Neural crest cell (in vitro differentiated cells): Measurements from ENCODE around the gene PI16. TPM values are rescaled to one million over a fixed set of nuclear protein-coding genes. Genes with fewer than 3 reads are reported as not detected.

Experiments
- DNase-seq: peaks from one replicate; pipeline ENCODE4 v3.0.0; 2021; ENCODE audit warnings: low read depth, mixed read lengths, low spot score
- H3K27ac Mint-ChIP-seq: one replicate; pipeline ENCODE4 v1.8.0; 2021; ENCODE audit warnings: mild to moderate bottlenecking, mixed read lengths; ENCODE audit not compliant: unreplicated experiment
- H3K27me3 Mint-ChIP-seq: 2 replicates; pipeline ENCODE4 v1.8.0; 2021; ENCODE audit warnings: low read depth, mild to moderate bottlenecking, mixed read lengths
- H3K36me3 Mint-ChIP-seq: 2 replicates; pipeline ENCODE4 v1.8.0; 2021; ENCODE audit warnings: low read depth, mild to moderate bottlenecking, mixed read lengths
- H3K4me1 Mint-ChIP-seq: 2 replicates; pipeline ENCODE4 v1.8.0; 2021; ENCODE audit warnings: mixed read lengths
- H3K4me3 Mint-ChIP-seq: one replicate; pipeline ENCODE4 v1.8.0; 2021; ENCODE audit warnings: mild to moderate bottlenecking, mixed read lengths
- H3K9me3 Mint-ChIP-seq: 2 replicates; pipeline ENCODE4 v1.8.0; 2021; ENCODE audit warnings: mixed read lengths
- total RNA-seq: library from RNA; stranded (reverse); gene quantifications from 2 replicates; pipeline ENCODE4 v1.2.1, GENCODE V29; 2021
- TF ChIP-seq, protein P1 (sequence below): fragments of 200-600 bp; sonication (generic); conservative IDR thresholded peaks from 2 replicates; pipeline ENCODE4 v1.5.0; 2021; ENCODE audit warnings: antibody characterized with exemption, mild to moderate bottlenecking

The PI16 gene
- total RNA-seq, 1 donor from 2014 or later, result not detected

DNA sequence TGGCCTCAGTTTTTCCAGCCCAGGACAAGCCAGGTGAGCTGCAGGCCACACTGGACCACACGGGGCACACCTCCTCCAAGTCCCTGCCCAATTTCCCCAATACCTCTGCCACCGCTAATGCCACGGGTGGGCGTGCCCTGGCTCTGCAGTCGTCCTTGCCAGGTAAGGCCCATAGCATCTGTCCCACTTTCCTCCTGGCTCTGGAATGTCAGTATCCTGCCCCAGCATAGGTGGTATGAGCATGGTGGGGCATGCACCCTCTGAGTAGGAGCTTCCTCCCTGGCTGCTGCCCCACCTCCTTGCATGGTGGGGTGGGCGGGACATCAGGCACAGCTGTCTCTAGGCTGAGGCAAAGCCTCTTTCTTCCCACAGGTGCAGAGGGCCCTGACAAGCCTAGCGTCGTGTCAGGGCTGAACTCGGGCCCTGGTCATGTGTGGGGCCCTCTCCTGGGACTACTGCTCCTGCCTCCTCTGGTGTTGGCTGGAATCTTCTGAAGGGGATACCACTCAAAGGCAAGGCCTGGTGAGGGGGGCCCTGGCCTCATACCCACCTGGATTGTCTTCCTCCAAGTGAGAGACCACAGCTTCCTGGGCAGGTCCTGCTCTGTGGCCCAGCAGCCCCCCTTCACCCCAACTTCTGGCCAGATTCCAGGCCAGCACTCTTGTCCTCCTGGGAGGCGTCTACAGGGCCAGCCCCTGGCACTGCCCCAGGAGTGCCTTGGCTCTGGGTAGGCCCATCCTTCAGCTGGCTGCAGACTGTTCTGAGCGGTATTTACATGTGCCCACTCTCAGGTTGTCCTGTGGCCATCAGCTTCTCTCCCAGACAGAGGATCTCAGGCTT, 9.1 kb downstream of the PI16 start:
- H3K9me3 Mint-ChIP-seq, result no peaks in the 10 kb centered on the region
- H3K36me3 Mint-ChIP-seq, result peaks cover 7% of the 10 kb centered on the region
- peaks cover 6% of the 10 kb centered on the region for H3K4me1 Mint-ChIP-seq
- no peak overlapping the region for H3K27ac Mint-ChIP-seq
- no peak for DNase-seq
- H3K27me3 Mint-ChIP-seq, result no peaks in the 10 kb centered on the region
- TF ChIP-seq, protein P1, sequence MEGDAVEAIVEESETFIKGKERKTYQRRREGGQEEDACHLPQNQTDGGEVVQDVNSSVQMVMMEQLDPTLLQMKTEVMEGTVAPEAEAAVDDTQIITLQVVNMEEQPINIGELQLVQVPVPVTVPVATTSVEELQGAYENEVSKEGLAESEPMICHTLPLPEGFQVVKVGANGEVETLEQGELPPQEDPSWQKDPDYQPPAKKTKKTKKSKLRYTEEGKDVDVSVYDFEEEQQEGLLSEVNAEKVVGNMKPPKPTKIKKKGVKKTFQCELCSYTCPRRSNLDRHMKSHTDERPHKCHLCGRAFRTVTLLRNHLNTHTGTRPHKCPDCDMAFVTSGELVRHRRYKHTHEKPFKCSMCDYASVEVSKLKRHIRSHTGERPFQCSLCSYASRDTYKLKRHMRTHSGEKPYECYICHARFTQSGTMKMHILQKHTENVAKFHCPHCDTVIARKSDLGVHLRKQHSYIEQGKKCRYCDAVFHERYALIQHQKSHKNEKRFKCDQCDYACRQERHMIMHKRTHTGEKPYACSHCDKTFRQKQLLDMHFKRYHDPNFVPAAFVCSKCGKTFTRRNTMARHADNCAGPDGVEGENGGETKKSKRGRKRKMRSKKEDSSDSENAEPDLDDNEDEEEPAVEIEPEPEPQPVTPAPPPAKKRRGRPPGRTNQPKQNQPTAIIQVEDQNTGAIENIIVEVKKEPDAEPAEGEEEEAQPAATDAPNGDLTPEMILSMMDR, result no peak
- H3K4me3 Mint-ChIP-seq, result no peak overlapping the region

DNA sequence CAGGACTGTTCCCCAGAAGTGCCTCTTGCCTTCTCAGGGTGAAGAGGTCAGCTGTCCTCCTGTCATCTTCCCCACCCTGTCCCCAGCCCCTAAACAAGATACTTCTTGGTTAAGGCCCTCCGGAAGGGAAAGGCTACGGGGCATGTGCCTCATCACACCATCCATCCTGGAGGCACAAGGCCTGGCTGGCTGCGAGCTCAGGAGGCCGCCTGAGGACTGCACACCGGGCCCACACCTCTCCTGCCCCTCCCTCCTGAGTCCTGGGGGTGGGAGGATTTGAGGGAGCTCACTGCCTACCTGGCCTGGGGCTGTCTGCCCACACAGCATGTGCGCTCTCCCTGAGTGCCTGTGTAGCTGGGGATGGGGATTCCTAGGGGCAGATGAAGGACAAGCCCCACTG, 9.8 kb downstream of the PI16 start:
- no peaks in the 10 kb centered on the region for H3K27me3 Mint-ChIP-seq
- no peaks in the 10 kb centered on the region for H3K9me3 Mint-ChIP-seq
- no peak overlapping the region for H3K4me3 Mint-ChIP-seq
- TF ChIP-seq, protein P1, result no peak
- H3K36me3 Mint-ChIP-seq, result peaks cover 7% of the 10 kb centered on the region
- H3K4me1 Mint-ChIP-seq, result peaks cover 6% of the 10 kb centered on the region
- DNase-seq, result no peak
- H3K27ac Mint-ChIP-seq, result no peak overlapping the region

DNA sequence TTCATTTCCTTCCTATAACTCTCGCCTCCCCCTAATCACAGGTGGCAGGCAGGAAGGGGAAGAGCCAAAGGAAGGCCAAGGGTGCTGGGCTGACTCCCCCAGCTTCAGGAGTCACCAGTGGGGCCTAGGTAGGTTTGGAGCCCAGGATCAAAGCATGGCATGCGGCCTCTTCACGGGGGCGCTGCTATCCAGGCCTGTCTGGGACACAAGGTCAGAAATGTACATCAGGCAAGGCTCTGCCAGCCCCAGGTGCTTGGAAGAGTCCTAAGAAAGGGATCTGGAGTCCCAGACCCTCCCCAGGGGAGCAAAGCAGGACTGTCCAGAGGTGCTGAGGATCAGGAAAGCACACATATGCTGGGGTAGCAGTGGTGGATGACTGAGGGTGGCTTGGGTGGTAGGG, 10.4 kb downstream of the PI16 start:
- H3K27ac Mint-ChIP-seq, result no peak overlapping the region
- TF ChIP-seq, protein P1, result no peak
- DNase-seq, result no peak

DNA sequence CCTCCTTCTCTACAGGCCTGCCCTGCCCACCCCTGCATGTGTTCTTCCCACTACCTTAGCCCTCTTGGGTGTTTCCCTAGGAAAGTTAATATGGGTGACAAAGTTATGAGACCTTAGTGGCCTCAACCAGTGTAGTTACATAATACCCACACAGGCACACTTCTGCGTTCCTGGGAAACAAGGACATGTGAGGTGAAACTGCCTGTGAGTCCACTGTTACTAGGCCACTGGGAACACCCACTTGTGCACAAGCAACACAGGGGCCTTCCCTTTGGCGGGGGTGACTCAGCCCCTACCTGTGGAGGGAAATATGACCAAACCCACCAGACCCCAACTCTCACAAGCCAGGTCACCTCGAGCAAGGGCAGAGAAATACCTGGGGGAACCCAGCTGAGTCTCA, 12.8 kb downstream of the PI16 start:
- DNase-seq, result no peak
- H3K9me3 Mint-ChIP-seq, result no peaks in the 10 kb centered on the region
- no peak overlapping the region for H3K27ac Mint-ChIP-seq
- H3K4me1 Mint-ChIP-seq, result peaks cover 6% of the 10 kb centered on the region
- TF ChIP-seq, protein P1, result no peak
- no peaks in the 10 kb centered on the region for H3K27me3 Mint-ChIP-seq
- H3K4me3 Mint-ChIP-seq, result no peak overlapping the region
- peaks cover 7% of the 10 kb centered on the region for H3K36me3 Mint-ChIP-seq

More for the DNA sequence above, 10.4 kb downstream of the PI16 start:
- Mint-ChIP-seq H3K9me3 (no peaks in the 10 kb centered on the region), H3K4me3 (no peak overlapping the region), H3K36me3 (peaks cover 7% of the 10 kb centered on the region), H3K4me1 (peaks cover 6% of the 10 kb centered on the region), H3K27me3 (no peaks in the 10 kb centered on the region)

DNA sequence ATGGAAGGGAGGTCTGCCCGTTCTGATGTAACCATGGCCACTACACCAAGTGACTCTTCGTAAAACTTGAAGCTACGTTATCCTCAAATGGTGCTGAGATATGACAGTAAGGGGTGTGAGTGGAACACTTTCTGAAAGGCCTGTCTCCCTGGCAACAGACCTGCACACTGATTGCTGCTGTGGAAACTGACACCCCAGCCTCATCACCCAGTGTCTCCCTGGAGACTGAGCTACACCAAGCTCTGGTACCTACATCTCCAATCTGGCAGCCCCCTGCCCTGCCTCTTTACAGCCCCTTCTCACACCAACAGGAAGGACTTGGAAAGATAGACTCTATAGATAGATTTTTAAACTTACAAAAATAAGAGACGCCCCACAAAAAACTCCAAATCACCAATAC, 13.2 kb downstream of the PI16 start:
- Mint-ChIP-seq H3K9me3 (no peaks in the 10 kb centered on the region), H3K4me3 (no peak overlapping the region), H3K36me3 (peaks cover 7% of the 10 kb centered on the region), H3K4me1 (peaks cover 5% of the 10 kb centered on the region), H3K27ac (no peak overlapping the region), H3K27me3 (no peaks in the 10 kb centered on the region)
- TF ChIP-seq, protein P1, result no peak
- no peak for DNase-seq
